ENCODE results near the gene CLDN20.

The CLDN20 gene

DNA sequence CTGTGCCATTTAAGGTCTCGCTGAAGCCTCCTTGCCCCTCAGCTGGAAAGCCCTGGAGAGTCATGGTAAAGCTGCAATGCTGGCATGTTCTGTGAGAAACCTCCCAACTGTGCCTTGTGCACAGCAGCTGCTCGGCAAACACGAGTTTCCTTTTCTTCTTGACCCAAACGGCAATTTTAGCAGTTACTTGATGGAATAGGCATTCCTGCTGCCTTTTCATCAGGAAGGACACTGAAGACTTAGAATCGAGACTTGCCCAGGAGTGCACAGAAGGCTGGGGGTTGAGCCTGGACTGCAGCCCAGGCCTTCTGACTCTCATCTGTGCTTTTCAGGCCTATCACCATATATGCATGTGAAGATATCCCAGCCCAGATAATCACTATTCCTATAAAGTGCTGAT is 28.7 kb upstream of the CLDN20 start:
- TF ChIP-seq CTCF (IDR thresholded peaks at IDR 0.05): no peak

- TF ChIP-seq CTCF (IDR thresholded peaks at IDR 0.05): no peak
Measured at GRCh38 chr6:155237613-155238012, 26.2 kb upstream of the CLDN20 start.

DNA sequence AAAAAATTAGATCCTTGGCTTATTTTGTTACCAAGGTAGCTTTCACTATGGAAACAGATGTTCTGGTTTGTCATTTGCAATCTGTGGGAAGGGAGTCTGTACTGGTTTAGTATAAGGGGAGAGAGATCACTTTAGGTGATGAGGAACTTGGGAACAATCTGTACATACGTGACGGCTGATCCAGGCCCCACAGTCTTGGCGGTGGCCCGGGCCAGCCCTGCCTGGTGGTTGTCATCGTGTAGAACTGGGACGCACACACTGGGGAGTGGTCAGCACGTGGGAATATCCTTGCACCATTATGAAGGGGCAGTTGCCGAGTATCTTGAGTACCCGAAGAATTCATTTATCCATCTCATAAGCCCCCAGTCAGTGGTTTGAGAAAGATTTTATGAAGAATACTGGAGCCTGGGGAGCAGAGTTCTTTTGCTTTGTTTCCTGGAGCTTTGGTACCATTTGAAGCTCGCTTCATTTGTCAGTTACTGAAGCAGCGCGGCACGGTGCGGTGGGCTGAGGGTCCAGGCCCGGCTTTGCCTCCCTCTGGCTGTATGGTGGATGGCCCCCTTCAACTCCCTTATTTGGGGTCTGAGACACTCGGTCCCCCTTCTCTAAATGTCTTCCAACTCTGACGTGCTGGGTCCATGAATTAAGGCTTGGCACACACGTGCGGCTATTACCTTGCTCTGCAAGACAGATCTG is 22.8 kb upstream of the CLDN20 start:
- TF ChIP-seq CTCF (IDR thresholded peaks at IDR 0.05): no peak

- no peak for TF ChIP-seq CTCF (IDR thresholded peaks at IDR 0.05)
Measured at GRCh38 chr6:155241966-155242365, 21.8 kb upstream of the CLDN20 start.

DNA sequence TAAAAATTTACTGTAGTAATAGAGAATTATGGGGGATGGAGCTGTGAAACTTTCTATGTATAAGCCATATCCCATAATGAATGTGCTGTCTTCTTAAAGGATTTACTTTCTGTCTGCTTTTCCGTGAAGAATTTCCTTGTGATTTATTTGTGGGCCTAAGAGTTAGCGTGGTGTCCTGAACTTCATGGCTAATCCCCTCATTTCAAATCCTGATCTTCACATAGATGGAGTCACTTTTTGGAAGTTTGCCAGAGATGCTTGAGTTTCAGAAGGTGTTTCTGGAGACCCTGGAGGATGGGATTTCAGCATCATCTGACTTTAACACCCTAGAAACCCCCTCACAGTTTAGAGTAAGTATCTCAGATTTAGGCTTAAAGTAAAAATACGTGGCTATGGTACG is 19.4 kb upstream of the CLDN20 start:
- no peak for TF ChIP-seq CTCF (IDR thresholded peaks at IDR 0.05)

GRCh38 chr6:155245193-155245592 is 18.6 kb upstream of the CLDN20 start:
- no peak for TF ChIP-seq CTCF (IDR thresholded peaks at IDR 0.05)

GRCh38 chr6:155245831-155246230 is 18.0 kb upstream of the CLDN20 start:
- no peak for TF ChIP-seq CTCF (IDR thresholded peaks at IDR 0.05)

GRCh38 chr6:155246825-155247224 is 17.0 kb upstream of the CLDN20 start:
- TF ChIP-seq CTCF (IDR thresholded peaks at IDR 0.05): no peak
